Measurements from ENCODE around the gene PDE9A.

Gene PDE9A

GRCh38 chr21:42616941-42617340 lies 36.5 kb upstream of the PDE9A start:
- POLR2A ChIA-PET, result no interaction called here
- no peak for TF ChIP-seq CTCF (IDR thresholded peaks at IDR 0.05; ENCODE audit: control extremely low read depth, extremely low read depth, low read depth, missing control alignments)
- CTCF ChIA-PET, result interaction anchor here (1.5 kb wide), 1 partner anchor 21 kb away, joined by 3 read pairs; no protein-coding TSS in a partner anchor
- no peak for DNase-seq (ENCODE audit: extremely low spot score)

- TF ChIP-seq CTCF (IDR thresholded peaks at IDR 0.05; ENCODE audit: control extremely low read depth, extremely low read depth, low read depth, missing control alignments), result no peak
- DNase-seq (ENCODE audit: extremely low spot score), result no peak
- POLR2A ChIA-PET, result no interaction called here
- CTCF ChIA-PET, result interaction anchor here (1.5 kb wide), 1 partner anchor 20 kb away, joined by 3 read pairs; no protein-coding TSS in a partner anchor
These were observed 35.9 kb upstream of the PDE9A start for GRCh38 chr21:42617486-42617885.

- ChIA-PET CTCF (no interaction called here), POLR2A (no interaction called here)
- TF ChIP-seq CTCF (IDR thresholded peaks at IDR 0.05; ENCODE audit: control extremely low read depth, extremely low read depth, low read depth, missing control alignments), result no peak
- no peak for DNase-seq (ENCODE audit: extremely low spot score)
These were observed 34.7 kb upstream of the PDE9A start for GRCh38 chr21:42618707-42619102.

GRCh38 chr21:42619166-42619565 lies 34.3 kb upstream of the PDE9A start:
- POLR2A ChIA-PET, result no interaction called here
- no peak for TF ChIP-seq CTCF (IDR thresholded peaks at IDR 0.05; ENCODE audit: control extremely low read depth, extremely low read depth, low read depth, missing control alignments)
- no peak for DNase-seq (ENCODE audit: extremely low spot score)
- CTCF ChIA-PET, result no interaction called here

- POLR2A ChIA-PET, result no interaction called here
- TF ChIP-seq CTCF (IDR thresholded peaks at IDR 0.05; ENCODE audit: control extremely low read depth, extremely low read depth, low read depth, missing control alignments), result no peak
- DNase-seq (ENCODE audit: extremely low spot score), result no peak
- CTCF ChIA-PET, result no interaction called here
These were observed 33.6 kb upstream of the PDE9A start for GRCh38 chr21:42619841-42620240.

GRCh38 chr21:42621166-42621818 lies 32.1 kb upstream of the PDE9A start:
- no peak for DNase-seq (ENCODE audit: extremely low spot score)
- ChIA-PET CTCF (interaction anchor here (1.7 kb wide), 1 partner anchor 28 kb away, joined by 4 read pairs; no protein-coding TSS in a partner anchor), POLR2A (no interaction called here)
- TF ChIP-seq CTCF (IDR thresholded peaks at IDR 0.05; ENCODE audit: control extremely low read depth, extremely low read depth, low read depth, missing control alignments), result no peak
